ENCODE measurements around the gene RASA3.

The RASA3 gene

GRCh38 chr13:113936166-113936965 is 196.1 kb downstream of the RASA3 start:
- H3K4me1 Mint-ChIP-seq (ENCODE audit: low read depth), result peaks cover 8% of the 10 kb centered on the region
- no peaks in the 10 kb centered on the region for H3K36me3 Mint-ChIP-seq (ENCODE audit: low read depth)
- H3K4me3 Mint-ChIP-seq, result no peak overlapping the region
- no peak for DNase-seq (ENCODE audit: low spot score)
- peaks cover 18% of the 10 kb centered on the region for H3K27me3 Mint-ChIP-seq (ENCODE audit: low read depth)
- no peak overlapping the region for H3K27ac Mint-ChIP-seq
- H3K9me3 Mint-ChIP-seq, result no peaks in the 10 kb centered on the region

- no peak for DNase-seq (ENCODE audit: low spot score)
- Mint-ChIP-seq H3K27ac (no peak overlapping the region), H3K4me1 (ENCODE audit: low read depth) (peaks cover 11% of the 10 kb centered on the region)
These were observed 197.2 kb downstream of the RASA3 start for GRCh38 chr13:113935001-113935844.

GRCh38 chr13:113934576-113934975 is 197.8 kb downstream of the RASA3 start:
- Mint-ChIP-seq H3K27me3 (ENCODE audit: low read depth) (peaks cover 18% of the 10 kb centered on the region), H3K36me3 (ENCODE audit: low read depth) (no peaks in the 10 kb centered on the region), H3K27ac (no peak overlapping the region), H3K9me3 (no peaks in the 10 kb centered on the region), H3K4me1 (ENCODE audit: low read depth) (peaks cover 11% of the 10 kb centered on the region), H3K4me3 (no peak overlapping the region)
- DNase-seq (ENCODE audit: low spot score), result no peak

More at GRCh38 chr13:113935001-113935844, 197.2 kb downstream of the RASA3 start:
- peaks cover 18% of the 10 kb centered on the region for H3K27me3 Mint-ChIP-seq (ENCODE audit: low read depth)
- H3K9me3 Mint-ChIP-seq, result no peaks in the 10 kb centered on the region
- no peak overlapping the region for H3K4me3 Mint-ChIP-seq
- H3K36me3 Mint-ChIP-seq (ENCODE audit: low read depth), result no peaks in the 10 kb centered on the region

DNA sequence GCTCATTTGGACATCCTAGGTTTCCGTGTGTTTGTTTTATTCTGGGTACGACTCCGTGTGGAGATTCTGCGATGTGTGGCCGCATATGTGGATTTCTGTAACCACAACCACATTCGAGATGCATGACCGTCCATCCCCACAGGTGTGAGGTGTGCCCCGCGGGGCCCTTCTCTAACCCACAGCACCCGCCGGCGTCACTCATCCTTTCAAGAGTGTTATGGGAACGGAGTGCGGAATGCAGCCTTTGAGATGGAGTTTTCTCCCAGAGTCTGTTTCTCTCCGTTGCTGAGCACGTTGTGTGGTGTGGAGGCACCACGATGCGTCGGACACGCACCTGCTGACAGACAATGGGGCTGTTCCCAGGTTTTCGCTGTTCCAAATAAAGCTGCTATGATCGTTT is 198.5 kb downstream of the RASA3 start:
- no peaks in the 10 kb centered on the region for H3K36me3 Mint-ChIP-seq (ENCODE audit: low read depth)
- no peak overlapping the region for H3K4me3 Mint-ChIP-seq
- no peaks in the 10 kb centered on the region for H3K9me3 Mint-ChIP-seq
- peaks cover 18% of the 10 kb centered on the region for H3K27me3 Mint-ChIP-seq (ENCODE audit: low read depth)
- peaks cover 11% of the 10 kb centered on the region for H3K4me1 Mint-ChIP-seq (ENCODE audit: low read depth)
- no peak for DNase-seq (ENCODE audit: low spot score)
- no peak overlapping the region for H3K27ac Mint-ChIP-seq

- DNase-seq (ENCODE audit: low spot score), result no peak
- Mint-ChIP-seq H3K27me3 (ENCODE audit: low read depth) (peaks cover 26% of the 10 kb centered on the region), H3K9me3 (no peaks in the 10 kb centered on the region), H3K4me1 (ENCODE audit: low read depth) (peaks cover 11% of the 10 kb centered on the region), H3K4me3 (no peak overlapping the region), H3K36me3 (ENCODE audit: low read depth) (no peaks in the 10 kb centered on the region), H3K27ac (no peak overlapping the region)
These were observed 200.5 kb downstream of the RASA3 start for GRCh38 chr13:113931841-113932459.

- no peaks in the 10 kb centered on the region for H3K9me3 Mint-ChIP-seq
- H3K4me3 Mint-ChIP-seq, result no peak overlapping the region
- peaks cover 11% of the 10 kb centered on the region for H3K4me1 Mint-ChIP-seq (ENCODE audit: low read depth)
- no peak overlapping the region for H3K27ac Mint-ChIP-seq
- H3K27me3 Mint-ChIP-seq (ENCODE audit: low read depth), result peaks cover 28% of the 10 kb centered on the region
- DNase-seq (ENCODE audit: low spot score), result peak; percentile 50
- no peaks in the 10 kb centered on the region for H3K36me3 Mint-ChIP-seq (ENCODE audit: low read depth)
These were observed 201.5 kb downstream of the RASA3 start for GRCh38 chr13:113930671-113931637.

- Mint-ChIP-seq H3K4me1 (ENCODE audit: low read depth) (peaks cover 11% of the 10 kb centered on the region), H3K36me3 (ENCODE audit: low read depth) (no peaks in the 10 kb centered on the region), H3K27me3 (ENCODE audit: low read depth) (peaks cover 25% of the 10 kb centered on the region), H3K27ac (no peak overlapping the region), H3K4me3 (no peak overlapping the region), H3K9me3 (no peaks in the 10 kb centered on the region)
- no peak for DNase-seq (ENCODE audit: low spot score)
These were observed 202.5 kb downstream of the RASA3 start for GRCh38 chr13:113929628-113930615.

- DNase-seq (ENCODE audit: low spot score), result no peak
- no peak overlapping the region for H3K4me3 Mint-ChIP-seq
- peaks cover 25% of the 10 kb centered on the region for H3K27me3 Mint-ChIP-seq (ENCODE audit: low read depth)
- H3K27ac Mint-ChIP-seq, result no peak overlapping the region
- peaks cover 11% of the 10 kb centered on the region for H3K4me1 Mint-ChIP-seq (ENCODE audit: low read depth)
- no peaks in the 10 kb centered on the region for H3K9me3 Mint-ChIP-seq
- no peaks in the 10 kb centered on the region for H3K36me3 Mint-ChIP-seq (ENCODE audit: low read depth)
These were observed 203.5 kb downstream of the RASA3 start for GRCh38 chr13:113928685-113929627.

Measured in T-helper 2 cell treated with Interferon-gamma antibody and Interleukin-4, amounts not matched to agents 5 μg/mL and 100 μg/mL, for 36 hours (primary cell).